Measurements from ENCODE around the gene SOX5. TPM values are rescaled to one million over a fixed set of nuclear protein-coding genes. Genes with fewer than 3 reads are reported as not detected.

SOX5 gene
- total RNA-seq, 2 donors from 2014 or later = 1.4 to 7.9 TPM

DNA sequence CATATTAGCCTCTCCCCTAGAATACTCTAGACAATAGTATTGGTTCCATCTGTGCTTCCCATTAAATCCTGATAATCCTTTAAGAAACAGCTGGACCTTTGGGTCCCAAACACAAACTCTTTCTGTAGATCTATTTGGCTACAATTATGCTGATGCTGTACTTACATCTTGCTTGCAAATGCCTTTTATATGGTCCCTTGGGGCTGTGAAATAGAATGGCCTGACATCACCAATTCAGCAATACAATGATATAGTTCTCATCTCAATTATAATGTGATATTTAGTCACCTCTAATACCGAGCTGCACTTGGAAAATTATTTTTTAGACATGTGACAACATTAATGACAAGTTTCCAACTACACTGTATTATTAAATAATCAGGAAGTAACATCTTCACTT is 261.5 kb downstream of the SOX5 start:
- Mint-ChIP-seq H3K4me3 (no peak overlapping the region), H3K9me3 (peaks cover 3% of the 10 kb centered on the region), H3K36me3 (ENCODE audit: low read depth) (no peaks in the 10 kb centered on the region), H3K27me3 (no peaks in the 10 kb centered on the region), H3K27ac (no peak overlapping the region), H3K4me1 (no peaks in the 10 kb centered on the region)
- ATAC-seq (replicated peaks) = no peak

DNA sequence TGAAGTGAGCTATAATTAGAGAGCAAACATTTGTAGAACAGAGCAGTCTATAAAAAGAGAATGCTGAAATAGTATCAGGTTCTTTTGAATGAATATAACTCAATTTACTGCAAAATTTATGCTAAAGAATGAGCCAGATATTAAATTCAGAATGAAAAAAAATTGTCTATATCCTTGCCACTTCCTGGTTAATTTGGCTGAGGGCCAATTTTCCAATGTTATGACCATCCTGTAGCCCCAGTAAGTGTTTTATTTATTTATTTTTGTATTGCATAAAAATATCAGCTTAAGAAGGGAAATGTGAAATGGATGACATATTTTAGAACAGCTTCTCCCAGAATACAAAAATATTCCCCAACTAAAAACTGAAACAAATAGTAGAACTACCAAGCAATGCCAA is 263.4 kb downstream of the SOX5 start:
- no peaks in the 10 kb centered on the region for H3K27me3 Mint-ChIP-seq
- no peaks in the 10 kb centered on the region for H3K36me3 Mint-ChIP-seq (ENCODE audit: low read depth)
- no peaks in the 10 kb centered on the region for H3K4me1 Mint-ChIP-seq
- no peak for ATAC-seq (replicated peaks)
- H3K27ac Mint-ChIP-seq = no peak overlapping the region
- H3K4me3 Mint-ChIP-seq = no peak overlapping the region
- H3K9me3 Mint-ChIP-seq = peaks cover 3% of the 10 kb centered on the region

DNA sequence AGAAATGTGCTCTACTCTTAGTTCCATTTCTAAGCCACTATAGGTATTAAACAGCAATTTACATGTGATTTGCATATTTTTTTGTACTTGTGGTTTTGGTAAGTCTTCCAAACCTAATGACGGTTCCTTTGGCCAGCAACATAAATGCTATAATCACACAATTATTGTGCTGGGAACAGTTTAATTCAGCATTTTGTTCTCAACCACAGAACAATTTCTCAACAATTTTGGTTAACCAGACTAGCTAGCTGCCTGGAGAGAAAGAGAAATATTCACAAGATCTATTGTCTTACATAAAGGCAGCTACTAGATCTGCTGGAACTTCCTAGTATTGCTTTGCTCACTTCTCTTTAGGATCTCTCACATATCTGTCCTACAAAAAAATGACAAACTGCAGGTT is 265.3 kb downstream of the SOX5 start:
- H3K27ac Mint-ChIP-seq = no peak overlapping the region
- peaks cover 3% of the 10 kb centered on the region for H3K9me3 Mint-ChIP-seq
- H3K36me3 Mint-ChIP-seq (ENCODE audit: low read depth) = no peaks in the 10 kb centered on the region
- no peak overlapping the region for H3K4me3 Mint-ChIP-seq
- H3K27me3 Mint-ChIP-seq = no peaks in the 10 kb centered on the region
- ATAC-seq (replicated peaks) = no peak
- no peaks in the 10 kb centered on the region for H3K4me1 Mint-ChIP-seq

DNA sequence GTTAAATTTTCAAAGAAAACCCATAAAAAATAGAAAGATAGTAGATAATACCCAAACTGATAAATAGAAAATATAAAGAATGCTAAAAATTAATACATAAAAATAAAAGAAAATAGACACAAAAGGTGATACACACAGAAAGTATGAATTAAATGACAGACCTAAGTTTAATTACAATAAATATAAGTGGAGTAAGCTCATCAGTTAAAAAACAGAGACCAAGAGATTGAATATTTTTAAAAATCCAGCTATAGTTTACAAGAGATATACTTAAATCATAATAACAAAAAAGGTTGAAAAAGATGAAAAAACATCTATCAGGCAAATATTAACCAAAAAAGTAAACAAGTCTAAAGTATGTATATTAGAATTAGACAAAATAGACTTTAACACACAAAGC is 268.2 kb downstream of the SOX5 start:
- no peak for ATAC-seq (replicated peaks)
- no peaks in the 10 kb centered on the region for H3K36me3 Mint-ChIP-seq (ENCODE audit: low read depth)

DNA sequence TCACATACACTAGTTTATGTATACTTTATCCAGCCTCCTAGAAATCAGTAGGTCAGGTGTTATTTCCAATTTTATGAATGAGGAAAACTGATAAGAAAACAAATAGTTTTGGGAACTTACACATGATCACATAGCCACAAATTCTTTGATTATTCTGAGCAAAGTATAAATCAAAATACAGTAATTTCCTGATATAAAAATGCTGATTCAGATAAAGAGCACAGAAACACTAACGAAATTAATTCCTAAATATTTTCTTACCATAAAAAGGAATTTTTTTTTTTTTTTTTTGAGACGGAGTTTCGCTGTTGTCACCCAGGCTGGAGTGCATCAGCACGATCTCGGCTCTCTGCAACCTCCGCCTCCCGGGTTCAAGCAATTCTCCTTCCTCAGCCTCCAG is 275.4 kb downstream of the SOX5 start:
- no peak overlapping the region for H3K4me3 Mint-ChIP-seq
- H3K9me3 Mint-ChIP-seq = no peaks in the 10 kb centered on the region
- no peak for ATAC-seq (replicated peaks)
- no peaks in the 10 kb centered on the region for H3K4me1 Mint-ChIP-seq
- H3K27ac Mint-ChIP-seq = no peak overlapping the region
- H3K27me3 Mint-ChIP-seq = no peaks in the 10 kb centered on the region
- no peaks in the 10 kb centered on the region for H3K36me3 Mint-ChIP-seq (ENCODE audit: low read depth)

More for the DNA sequence above, 268.2 kb downstream of the SOX5 start:
- no peaks in the 10 kb centered on the region for H3K27me3 Mint-ChIP-seq
- no peak overlapping the region for H3K27ac Mint-ChIP-seq
- peaks cover 3% of the 10 kb centered on the region for H3K9me3 Mint-ChIP-seq
- no peak overlapping the region for H3K4me3 Mint-ChIP-seq
- no peaks in the 10 kb centered on the region for H3K4me1 Mint-ChIP-seq

DNA sequence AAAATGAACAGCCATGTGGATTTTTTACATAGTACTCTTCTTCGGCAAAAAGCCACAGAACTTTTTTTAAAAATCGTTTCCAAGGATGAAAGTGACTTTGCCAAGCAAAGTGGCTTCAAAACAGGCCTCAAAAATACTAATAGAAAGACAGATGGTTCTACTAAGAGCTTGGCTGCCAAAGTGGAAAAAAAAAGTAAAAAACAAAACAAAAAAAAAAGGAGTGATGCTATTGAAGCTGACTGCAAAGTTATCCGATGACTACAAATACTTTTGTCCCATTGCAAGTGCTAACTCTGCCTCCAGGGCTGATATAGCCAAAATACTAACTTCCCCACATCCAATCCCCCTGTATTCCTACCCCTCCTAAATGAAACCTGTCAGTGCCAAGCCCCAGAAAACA is 277.6 kb downstream of the SOX5 start:
- H3K27me3 Mint-ChIP-seq = no peaks in the 10 kb centered on the region
- H3K36me3 Mint-ChIP-seq (ENCODE audit: low read depth) = no peaks in the 10 kb centered on the region
- ATAC-seq (replicated peaks) = no peak
- H3K4me1 Mint-ChIP-seq = no peaks in the 10 kb centered on the region
- H3K9me3 Mint-ChIP-seq = no peaks in the 10 kb centered on the region
- H3K27ac Mint-ChIP-seq = no peak overlapping the region
- H3K4me3 Mint-ChIP-seq = no peak overlapping the region

DNA sequence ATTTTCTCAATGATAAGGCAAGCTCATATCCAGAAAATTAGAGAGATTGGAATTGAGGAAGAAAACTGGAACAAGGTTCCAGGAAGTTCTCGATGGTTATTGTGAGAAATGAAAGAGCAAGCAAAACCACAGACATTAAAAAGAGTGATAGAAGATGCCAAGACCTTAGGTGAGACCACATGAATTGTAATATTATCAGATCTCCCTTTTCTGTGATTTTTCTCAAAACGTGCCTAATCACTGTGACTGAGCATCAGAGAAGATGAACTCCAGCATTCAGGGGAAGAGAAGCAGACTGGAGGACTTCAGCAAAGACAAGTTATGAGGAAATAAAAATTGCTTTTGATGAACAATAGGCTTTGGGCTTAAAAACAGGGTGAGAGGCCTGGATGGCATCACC is 278.8 kb downstream of the SOX5 start:
- Mint-ChIP-seq H3K27me3 (no peaks in the 10 kb centered on the region), H3K4me3 (no peak overlapping the region), H3K27ac (no peak overlapping the region), H3K9me3 (no peaks in the 10 kb centered on the region), H3K36me3 (ENCODE audit: low read depth) (no peaks in the 10 kb centered on the region), H3K4me1 (no peaks in the 10 kb centered on the region)
- ATAC-seq (replicated peaks) = no peak

DNA sequence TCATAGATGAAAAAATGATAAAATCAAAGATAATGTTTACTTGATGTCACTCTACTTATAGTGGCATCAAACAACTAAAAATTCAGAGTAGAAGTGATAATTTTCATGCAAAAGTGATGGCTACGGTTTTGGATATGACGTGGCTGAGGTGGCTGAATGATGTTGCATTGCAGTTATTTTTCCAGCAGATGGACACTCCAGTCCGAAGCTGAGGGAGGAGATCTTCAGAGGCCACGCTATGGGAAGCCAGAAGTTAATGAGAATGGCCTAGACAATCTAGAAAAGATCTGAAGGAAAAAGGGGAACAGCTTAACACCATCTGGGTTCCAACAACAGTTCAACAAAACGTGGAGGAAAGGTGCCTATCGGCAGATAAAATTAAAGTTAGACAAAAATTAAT is 279.8 kb downstream of the SOX5 start:
- no peak for ATAC-seq (replicated peaks)
- Mint-ChIP-seq H3K9me3 (no peaks in the 10 kb centered on the region), H3K27me3 (no peaks in the 10 kb centered on the region), H3K4me3 (no peak overlapping the region), H3K36me3 (ENCODE audit: low read depth) (no peaks in the 10 kb centered on the region), H3K4me1 (no peaks in the 10 kb centered on the region), H3K27ac (no peak overlapping the region)

DNA sequence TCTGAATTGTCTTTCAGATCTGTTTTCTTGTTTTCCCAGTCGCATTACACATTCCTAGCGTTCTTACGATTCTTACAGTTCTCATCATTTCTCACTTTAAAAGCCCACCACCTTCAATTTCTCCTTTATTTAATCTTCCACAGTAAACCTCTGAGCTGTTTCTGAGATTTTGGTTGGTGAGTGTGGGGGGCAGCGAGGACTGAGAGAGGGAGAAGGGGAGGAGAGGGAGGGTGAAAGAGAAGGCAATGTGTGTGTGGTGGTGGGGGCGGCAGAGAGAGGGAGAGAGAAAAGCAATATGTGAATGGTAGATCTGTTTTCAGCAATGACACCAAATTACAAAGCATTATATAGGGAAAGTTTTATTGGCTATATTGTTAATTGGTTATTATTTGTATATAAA is 282.6 kb downstream of the SOX5 start:
- Mint-ChIP-seq H3K36me3 (ENCODE audit: low read depth) (no peaks in the 10 kb centered on the region), H3K27ac (no peak overlapping the region), H3K9me3 (no peaks in the 10 kb centered on the region), H3K4me1 (no peaks in the 10 kb centered on the region), H3K27me3 (no peaks in the 10 kb centered on the region), H3K4me3 (no peak overlapping the region)
- no peak for ATAC-seq (replicated peaks)

DNA sequence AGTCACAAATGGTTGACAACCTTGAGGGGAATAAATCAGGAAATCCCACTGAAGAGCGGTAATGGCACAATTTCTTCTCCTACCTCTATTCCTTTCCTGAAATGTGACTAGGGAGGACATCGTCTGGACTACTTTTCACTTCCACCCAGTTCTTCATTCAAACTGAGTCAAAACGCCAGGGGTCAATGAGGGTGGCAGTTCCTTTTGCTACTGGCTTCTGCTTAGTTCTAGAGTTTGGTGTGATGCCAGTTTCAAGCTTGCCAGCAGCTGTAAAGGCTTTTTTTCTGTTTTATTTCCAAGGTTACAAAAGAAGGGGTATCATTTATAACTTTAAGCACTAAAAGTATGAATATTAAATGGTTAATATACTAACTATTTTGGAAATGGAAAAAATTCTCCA is 286.5 kb downstream of the SOX5 start:
- H3K27me3 Mint-ChIP-seq = no peaks in the 10 kb centered on the region
- ATAC-seq (replicated peaks) = no peak
- no peak overlapping the region for H3K4me3 Mint-ChIP-seq
- H3K36me3 Mint-ChIP-seq (ENCODE audit: low read depth) = no peaks in the 10 kb centered on the region
- H3K9me3 Mint-ChIP-seq = no peaks in the 10 kb centered on the region
- H3K27ac Mint-ChIP-seq = no peak overlapping the region
- no peaks in the 10 kb centered on the region for H3K4me1 Mint-ChIP-seq

DNA sequence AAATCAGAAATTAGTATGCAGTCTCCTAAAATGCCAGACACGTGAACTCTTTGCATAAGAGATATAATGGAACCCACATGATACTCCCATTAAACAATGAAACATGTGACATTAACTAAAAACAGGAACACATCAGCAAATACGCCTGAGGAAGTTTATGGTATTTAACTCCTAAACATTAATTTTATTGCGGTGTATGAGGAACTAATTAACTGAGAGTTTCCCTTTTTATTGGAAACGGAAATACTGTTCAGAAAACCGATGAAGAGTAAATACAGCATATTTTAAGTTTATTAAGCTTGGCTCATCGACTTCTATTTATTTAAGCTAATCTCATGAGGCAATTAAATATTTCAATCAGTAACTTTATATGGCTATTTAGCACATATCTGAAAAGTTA is 290.3 kb downstream of the SOX5 start:
- Mint-ChIP-seq H3K27ac (no peak overlapping the region), H3K4me1 (no peaks in the 10 kb centered on the region), H3K4me3 (no peak overlapping the region), H3K27me3 (no peaks in the 10 kb centered on the region), H3K36me3 (ENCODE audit: low read depth) (no peaks in the 10 kb centered on the region), H3K9me3 (no peaks in the 10 kb centered on the region)
- no peak for ATAC-seq (replicated peaks)

DNA sequence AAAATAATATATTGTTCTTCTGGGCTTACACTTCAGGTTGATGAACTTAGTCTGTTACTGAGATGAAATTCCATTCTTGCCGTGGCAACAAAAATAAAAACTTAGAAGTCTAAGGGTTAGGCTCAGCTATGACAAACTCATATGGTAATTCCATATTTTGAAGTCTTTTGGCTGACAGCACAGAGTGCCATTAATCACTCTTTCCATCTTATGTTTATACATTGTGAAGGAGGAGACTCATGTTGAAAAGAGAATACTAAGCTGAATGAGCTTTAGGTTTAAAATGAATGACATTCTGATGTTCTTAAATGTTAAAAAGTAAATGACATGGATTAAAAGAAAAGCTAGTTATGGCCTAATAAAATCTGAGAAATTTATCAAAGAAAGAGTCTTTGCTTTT is 291.9 kb downstream of the SOX5 start:
- no peak overlapping the region for H3K27ac Mint-ChIP-seq
- H3K9me3 Mint-ChIP-seq = no peaks in the 10 kb centered on the region
- no peak overlapping the region for H3K4me3 Mint-ChIP-seq
- H3K27me3 Mint-ChIP-seq = no peaks in the 10 kb centered on the region
- H3K4me1 Mint-ChIP-seq = no peaks in the 10 kb centered on the region
- ATAC-seq (replicated peaks) = no peak
- no peaks in the 10 kb centered on the region for H3K36me3 Mint-ChIP-seq (ENCODE audit: low read depth)

DNA sequence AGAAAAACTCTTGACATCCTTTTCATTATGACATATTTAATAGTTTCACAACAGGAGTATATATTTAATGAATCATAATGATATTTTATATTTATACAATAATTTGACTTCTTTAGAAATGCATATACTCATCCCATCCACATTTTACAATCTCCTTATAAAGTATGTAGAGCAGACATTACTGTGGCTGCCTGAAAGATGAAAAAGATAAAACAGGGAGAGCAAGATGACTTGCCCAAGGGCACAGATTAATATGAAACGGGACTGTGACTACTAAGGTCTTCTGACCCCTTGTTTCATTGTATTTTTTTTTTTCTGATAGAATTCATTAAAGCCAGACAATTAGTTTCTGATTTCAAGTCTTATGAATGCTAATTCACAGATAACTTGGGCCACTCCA is 293.6 kb downstream of the SOX5 start:
- no peak for ATAC-seq (replicated peaks)
- Mint-ChIP-seq H3K27ac (no peak overlapping the region), H3K4me3 (no peak overlapping the region), H3K27me3 (no peaks in the 10 kb centered on the region), H3K9me3 (peaks cover 5% of the 10 kb centered on the region), H3K36me3 (ENCODE audit: low read depth) (no peaks in the 10 kb centered on the region), H3K4me1 (no peaks in the 10 kb centered on the region)

DNA sequence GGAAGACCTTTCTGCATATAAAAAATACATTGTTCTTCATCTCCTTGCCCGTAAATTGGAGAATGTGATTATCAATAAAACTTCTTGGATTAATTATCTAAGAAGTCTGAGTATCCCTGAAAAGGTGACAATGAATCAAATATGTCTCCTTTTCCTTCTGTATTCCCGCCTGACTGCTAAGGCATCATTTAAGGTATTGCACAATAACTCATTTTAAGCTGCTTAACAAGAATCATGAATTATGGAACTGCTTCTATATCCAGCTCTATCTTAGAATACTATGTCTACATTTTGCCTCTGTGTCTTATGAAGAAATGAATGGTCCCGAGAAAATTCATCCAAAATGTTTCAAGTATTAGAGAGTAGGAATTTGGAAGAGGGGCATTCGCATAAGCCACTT is 294.4 kb downstream of the SOX5 start:
- no peak overlapping the region for H3K4me3 Mint-ChIP-seq

DNA sequence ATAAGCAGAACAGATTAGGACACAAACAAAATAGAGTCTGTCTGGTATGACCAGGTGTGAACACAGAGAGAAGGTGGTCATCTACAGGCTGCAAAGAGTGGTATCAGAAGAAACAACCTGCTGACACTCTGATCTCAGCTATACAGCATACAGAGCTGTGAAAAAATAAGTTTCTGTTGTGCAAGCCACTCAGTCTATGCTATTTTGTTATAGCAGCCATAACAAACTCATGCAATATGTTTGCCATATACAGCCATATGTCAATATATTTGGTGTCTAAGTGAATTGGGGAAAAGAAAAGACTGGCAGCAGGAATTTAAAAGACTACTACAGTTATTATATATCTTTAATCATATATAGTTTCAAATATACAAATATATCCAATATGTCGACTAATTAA is 300.9 kb downstream of the SOX5 start:
- Mint-ChIP-seq H3K9me3 (peaks cover 16% of the 10 kb centered on the region), H3K27me3 (no peaks in the 10 kb centered on the region), H3K4me1 (no peaks in the 10 kb centered on the region), H3K27ac (no peak overlapping the region), H3K36me3 (ENCODE audit: low read depth) (no peaks in the 10 kb centered on the region), H3K4me3 (no peak overlapping the region)
- no peak for ATAC-seq (replicated peaks)

More for the DNA sequence above, 294.4 kb downstream of the SOX5 start:
- Mint-ChIP-seq H3K4me1 (no peaks in the 10 kb centered on the region), H3K36me3 (ENCODE audit: low read depth) (no peaks in the 10 kb centered on the region), H3K9me3 (peaks cover 5% of the 10 kb centered on the region), H3K27ac (no peak overlapping the region), H3K27me3 (no peaks in the 10 kb centered on the region)
- no peak for ATAC-seq (replicated peaks)

DNA sequence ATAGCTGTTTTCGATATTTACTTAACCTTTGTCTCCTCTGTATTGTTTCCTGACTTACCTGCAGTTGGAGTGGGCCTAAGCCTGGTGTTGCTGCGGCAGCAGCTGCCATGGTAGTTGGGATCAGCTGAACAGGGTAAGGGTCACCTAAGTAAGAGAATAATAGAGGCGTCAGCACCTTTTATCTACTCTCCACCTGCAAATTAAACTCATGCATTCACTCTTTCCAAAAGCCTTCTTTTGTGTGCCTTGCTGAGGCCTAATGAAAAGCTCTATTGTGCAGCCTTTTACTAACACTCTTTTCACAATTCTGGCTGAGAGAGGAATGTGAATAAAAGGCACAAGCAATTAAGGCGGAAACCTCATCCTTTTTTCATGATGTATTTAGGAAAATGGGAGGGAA is 308.7 kb downstream of the SOX5 start:
- no peaks in the 10 kb centered on the region for H3K36me3 Mint-ChIP-seq (ENCODE audit: low read depth)
- no peak overlapping the region for H3K4me3 Mint-ChIP-seq
- H3K9me3 Mint-ChIP-seq = peaks cover 12% of the 10 kb centered on the region
- H3K4me1 Mint-ChIP-seq = no peaks in the 10 kb centered on the region
- ATAC-seq (replicated peaks) = no peak
- no peak overlapping the region for H3K27ac Mint-ChIP-seq
- H3K27me3 Mint-ChIP-seq = no peaks in the 10 kb centered on the region

Data from activated T-helper 17 cell treated with anti-CD3 and anti-CD28 coated beads, Interleukin-2, amount 50 U/mL, for 72 hours (primary cell).